GM12878 (cell line): Measurements from ENCODE around the gene PLEKHA1. TPM values are rescaled to one million over a fixed set of nuclear protein-coding genes. Genes with fewer than 3 reads are reported as not detected.

Source experiments
- ATAC-seq: fragments of 200-7000 bp; cut with Tn5 transposase; 3 replicates; pipeline ENCODE4 v1.9.1; 2020; ENCODE audit warnings: mild to moderate bottlenecking, moderate library complexity
- BruUV-seq: library from RNA; stranded (reverse); fragments of 400-500 nt; replicated peaks from 2 replicates; lab custom pipeline; 2021; lab: Mats Ljungman, UMichigan
- CTCF ChIA-PET: fragments of 300-600 bp; sonication (Branson Sonifier 250); formaldehyde crosslinking; extraction: SDS; loops from one replicate; lab custom pipeline; 2021; ENCODE audit warnings: inconsistent platforms; lab: Yijun Ruan, JAX
- POLR2A ChIA-PET: fragments of 350-600 bp; formaldehyde crosslinking; extraction: SDS; loops from one replicate; lab custom pipeline; 2021; ENCODE audit warnings: inconsistent platforms; lab: Charles Lee
- RAD21 ChIA-PET: fragments of 300-600 bp; sonication (Branson Sonifier 250); formaldehyde crosslinking; loops from one replicate; lab custom pipeline; 2023; ENCODE audit warnings: antibody characterized with exemption; ENCODE audit not compliant: unreplicated experiment; lab: Charles Lee
- SMC1A ChIA-PET: fragments of 300-600 bp; sonication (Branson Sonifier 250); formaldehyde crosslinking; loops from one replicate; lab custom pipeline; 2023; ENCODE audit not compliant: unreplicated experiment, uncharacterized antibody; lab: Charles Lee
- DNase-seq: peaks from one replicate; pipeline ENCODE4 v3.0.0-alpha.2; 2011; ENCODE audit warnings: low read depth, low spot score
- FAIRE-seq: peaks from 3 replicates; lab custom pipeline; 2011; peaks lifted over from hg19 to GRCh38; lab: Jason Lieb, UNC
- H2AFZ ChIP-seq: 2 replicates; pipeline ENCODE4 v1.6.0; 2011; ENCODE audit warnings: low read depth, low read length, control low read depth; ENCODE audit not compliant: control insufficient read depth
- H3K27ac ChIP-seq: 2 replicates; pipeline ENCODE4 v1.5.1; 2011; ENCODE audit warnings: control low read depth; ENCODE audit not compliant: control insufficient read depth, insufficient read depth
- H3K27me3 ChIP-seq, 2 experiments: replicated peaks in 1 of 2; 2 replicates each; pipeline versions ENCODE4 v1.6.0 to v1.6.1; 2011; ENCODE audit warnings: low read length in 1 of 2; ENCODE audit not compliant: control insufficient read depth in 2 of 2, insufficient read depth in 2 of 2
- H3K36me3 ChIP-seq, 2 experiments: 2 replicates each; pipeline ENCODE4 v1.5.1; 2011; ENCODE audit warnings: low read length in 1 of 2; ENCODE audit not compliant: control insufficient read depth in 2 of 2, insufficient read depth in 2 of 2
- H3K4me1 ChIP-seq: 2 replicates; pipeline ENCODE4 v1.6.1; 2011; ENCODE audit warnings: mild to moderate bottlenecking, low read length, moderate library complexity, mixed read lengths; ENCODE audit not compliant: control insufficient read depth, insufficient read depth
- H3K4me2 ChIP-seq: 2 replicates; pipeline ENCODE4 v1.6.0; 2011; ENCODE audit warnings: control low read depth; ENCODE audit not compliant: control insufficient read depth, insufficient read depth
- H3K4me3 ChIP-seq: fragments of 200-600 bp; sonication (generic); 2 replicates; pipeline ENCODE4 v1.5.1; 2016
- H3K79me2 ChIP-seq: 2 replicates; pipeline ENCODE4 v1.6.0; 2011; ENCODE audit warnings: low read length; ENCODE audit not compliant: control insufficient read depth, insufficient read depth
- H3K9ac ChIP-seq: 2 replicates; pipeline ENCODE4 v1.8.0; 2011; ENCODE audit warnings: low read length, control low read depth, mixed read lengths; ENCODE audit not compliant: control insufficient read depth, insufficient read depth
- H3K9me3 ChIP-seq: replicated peaks from 3 replicates; pipeline ENCODE4 v1.5.1; 2011; ENCODE audit warnings: mild to moderate bottlenecking, low read length; ENCODE audit not compliant: control insufficient read depth, insufficient read depth
- H4K20me1 ChIP-seq: 2 replicates; pipeline ENCODE4 v1.6.0; 2011; ENCODE audit not compliant: control insufficient read depth, insufficient read depth
- CHD1 ChIP-seq: IDR thresholded peaks from 2 replicates; pipeline ENCODE4 v1.6.1; 2012; ENCODE audit warnings: low read depth, low read length, improper control_type of control experiment
- DPF2 ChIP-seq: fragments of 450-650 bp; IDR thresholded peaks from 2 replicates; pipeline ENCODE4 v1.6.1; 2017; ENCODE audit warnings: mild to moderate bottlenecking
- EED ChIP-seq: sonication (generic); IDR thresholded peaks from 2 replicates; pipeline ENCODE4 v1.6.1; 2016; ENCODE audit warnings: antibody characterized with exemption, low read depth
- ESRRA ChIP-seq: IDR thresholded peaks from 2 replicates; pipeline ENCODE4 v1.6.1; 2012; ENCODE audit warnings: mild to moderate bottlenecking, low read length, improper control_type of control experiment
- FOXK2 ChIP-seq: fragments of 450-650 bp; IDR thresholded peaks from 2 replicates; pipeline ENCODE4 v1.6.1; 2017; ENCODE audit warnings: mild to moderate bottlenecking, moderate library complexity
- HCFC1 ChIP-seq: fragments of 150-350 bp; IDR thresholded peaks from 2 replicates; pipeline ENCODE4 v1.6.1; 2014; ENCODE audit warnings: low read length
- HDAC2 ChIP-seq: fragments of 200-600 bp; sonication (generic); IDR thresholded peaks from 2 replicates; pipeline ENCODE4 v1.6.1; 2017
- MEF2A ChIP-seq: IDR thresholded peaks from 2 replicates; pipeline ENCODE4 v1.6.1; 2011; ENCODE audit warnings: low read depth, mild to moderate bottlenecking, low read length, moderate library complexity; ENCODE audit not compliant: insufficient read depth
- MEF2B ChIP-seq: fragments of 450-650 bp; IDR thresholded peaks from 2 replicates; pipeline ENCODE4 v1.6.1; 2018; ENCODE audit warnings: mild to moderate bottlenecking, moderate library complexity; ENCODE audit not compliant: partially characterized antibody, poor library complexity, severe bottlenecking
- MYC ChIP-seq: IDR thresholded peaks from 2 replicates; pipeline ENCODE4 v1.6.1; 2011; ENCODE audit warnings: mild to moderate bottlenecking, low read length, moderate library complexity, inconsistent platforms; ENCODE audit not compliant: insufficient read depth, insufficient replicate concordance, insufficient read length, severe bottlenecking
- PAX8 ChIP-seq: fragments of 450-650 bp; IDR thresholded peaks from 2 replicates; pipeline ENCODE4 v1.6.1; 2017; ENCODE audit warnings: mild to moderate bottlenecking, moderate library complexity
- RBBP5 ChIP-seq: fragments of 200-600 bp; sonication (generic); conservative IDR thresholded peaks from 2 replicates; pipeline ENCODE4 v1.6.1; 2016
- SUZ12 ChIP-seq: fragments of 200-600 bp; sonication (generic); IDR thresholded peaks from one replicate; pipeline ENCODE4 v1.6.1; 2018; ENCODE audit warnings: antibody characterized with exemption, mild to moderate bottlenecking; ENCODE audit not compliant: unreplicated experiment
- ZBTB33 ChIP-seq: fragments of 450-650 bp; IDR thresholded peaks from 2 replicates; pipeline ENCODE4 v1.6.1; 2017; ENCODE audit warnings: mild to moderate bottlenecking
- ZNF274 ChIP-seq: IDR thresholded peaks from one replicate; pipeline ENCODE4 v1.8.0; 2011; ENCODE audit not compliant: insufficient read length, insufficient read depth
- WGBS: methylation state at CpG from one replicate; pipeline ENCODE4 v1.1.6; 2016; ENCODE audit warnings: low lambda C conversion rate; ENCODE audit not compliant: insufficient replicate concordance, insufficient coverage; ENCODE audit errors: missing lambda C conversion rate; 5-methylcytosine and 5-hydroxymethylcytosine counted together
- in situ Hi-C: fragments of 300-500 bp; cut with MboI; formaldehyde crosslinking; loops from 9 replicates; pipeline ENCODE4 v1.14.3; 2018; ENCODE audit warnings: mixed read lengths
- intact Hi-C: fragments of 100-400 bp; cut with micrococcal nuclease; formaldehyde crosslinking; loops from one replicate; pipeline ENCODE4 v1.14.2; 2022; ENCODE audit not compliant: unreplicated experiment
- polyA plus RNA-seq, 11 experiments: library from polyadenylated mRNA; depleted of rRNA in 4 of 11; unstranded in 6 of 11; stranded (reverse) in 5 of 11; fragments of >200 nt; fragmentation: Nextera tagmentation in 4 of 11; fragmentation: Illumina TruSeq in 1 of 11; extraction: Ambion mirVana in 4 of 11; extraction: Trizol in 1 of 11; gene quantifications; 1 replicate in 1 of 11; 2 replicates in 10 of 11; pipeline versions ENCODE4 v1.2.1 to v1.2.3, GENCODE V29; 2011 to 2016; ENCODE audit warnings: inconsistent platforms in 2 of 11, missing spikeins in 2 of 11, low read depth in 1 of 11
- total RNA-seq, 4 experiments: library from RNA; depleted of rRNA in 3 of 4; stranded (reverse); fragments of >200 nt in 3 of 4; fragmentation: Illumina TruSeq in 1 of 4; extraction: Trizol in 1 of 4; gene quantifications; 2 replicates each; pipeline versions ENCODE4 v1.2.1 to v1.2.3, GENCODE V29; 2013 to 2021

PLEKHA1 gene
- total and polyA plus RNA-seq, 10 of the 15 experiments (the other 5 are each of a cell fraction or from before 2014, with no cell fraction given): 0.15 to 6.0 (median 0.32) TPM

- no TSS peak for BruUV-seq
- Histone ChIP-seq H4K20me1 (no peaks in the 10 kb centered on the region), H3K4me2 (no peak within 1 kb of the TSS), H3K27me3 (peaks cover 1 to 14% of the 10 kb centered on the region in 2 experiments), H3K27ac (no peak within 1 kb of the TSS), H3K4me3 (no peak within 1 kb of the TSS), H3K9me3 (no peaks in the 10 kb centered on the region), H3K79me2 (no peaks in the 10 kb centered on the region), H2AFZ (no peak within 1 kb of the TSS), H3K36me3 (no peaks in the 10 kb centered on the region), H3K9ac (no peak within 1 kb of the TSS), H3K4me1 (no peaks in the 10 kb centered on the region)
- no peak for DNase-seq
- no peak for FAIRE-seq
- RAD21 ChIA-PET: no interaction called here
- intact Hi-C loops: no loop called here
- in situ Hi-C loops: no loop called here
- CTCF ChIA-PET: no interaction called here
- TF ChIP-seq EED (no peak), MYC (no peak), PAX8 (no peak), ZBTB33 (no peak), DPF2 (no peak), ZNF274 (no peak), FOXK2 (no peak), RBBP5 (no peak), MEF2A (no peak), SUZ12 (no peak), HDAC2 (no peak), HCFC1 (no peak), ESRRA (no peak), MEF2B (no peak), CHD1 (no peak)
- POLR2A ChIA-PET: no interaction called here
- SMC1A ChIA-PET: no interaction called here
- ATAC-seq: no peak
- 10% methylated on average over 24 of the region's 56 CpGs for WGBS
These were observed 86.8 kb downstream of the PLEKHA1 start, which contains the start of gene HTRA1 for GRCh38 chr10:122461367-122461728. HTRA1 (plus strand) TSS chr10:122461553; CDS start chr10:122461653, 100 bp downstream.
